ENCODE measurements around the gene ATP11A. TPM values are rescaled to one million over a fixed set of nuclear protein-coding genes. Genes with fewer than 3 reads are reported as not detected.

Gene ATP11A
- total and polyA plus RNA-seq, 7 donors, result 3.9 to 48.6 (median 26.4) TPM

DNA sequence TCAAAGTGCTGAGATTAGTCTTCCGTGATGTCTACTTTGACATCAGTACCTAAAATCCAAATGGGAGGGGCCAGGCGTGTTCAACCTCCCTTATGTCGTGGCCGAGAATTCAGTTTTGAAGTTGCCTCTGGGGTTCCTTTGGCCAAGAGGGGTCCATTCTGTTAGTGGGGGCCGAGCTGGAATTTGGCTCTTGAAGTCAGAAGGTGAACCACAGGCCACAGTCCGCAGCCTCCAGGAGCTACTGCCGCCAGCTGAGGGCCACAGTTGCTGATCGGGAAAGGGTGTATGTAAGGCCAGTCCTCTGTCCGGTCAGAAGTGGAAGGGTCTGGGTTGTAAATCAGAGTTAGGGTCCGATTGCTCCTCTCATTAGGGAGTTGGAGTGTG, 31.0 kb downstream of the ATP11A start:
- 95 to 96% (median 95%) methylated on average over 10 of the region's 10 CpGs for WGBS, 3 donors
- no peaks in the 10 kb centered on the region for H3K9me3 ChIP-seq
- H3K4me3 ChIP-seq, result no peak overlapping the region
- H3K27ac ChIP-seq, result no peak overlapping the region
- TF ChIP-seq, protein P1, sequence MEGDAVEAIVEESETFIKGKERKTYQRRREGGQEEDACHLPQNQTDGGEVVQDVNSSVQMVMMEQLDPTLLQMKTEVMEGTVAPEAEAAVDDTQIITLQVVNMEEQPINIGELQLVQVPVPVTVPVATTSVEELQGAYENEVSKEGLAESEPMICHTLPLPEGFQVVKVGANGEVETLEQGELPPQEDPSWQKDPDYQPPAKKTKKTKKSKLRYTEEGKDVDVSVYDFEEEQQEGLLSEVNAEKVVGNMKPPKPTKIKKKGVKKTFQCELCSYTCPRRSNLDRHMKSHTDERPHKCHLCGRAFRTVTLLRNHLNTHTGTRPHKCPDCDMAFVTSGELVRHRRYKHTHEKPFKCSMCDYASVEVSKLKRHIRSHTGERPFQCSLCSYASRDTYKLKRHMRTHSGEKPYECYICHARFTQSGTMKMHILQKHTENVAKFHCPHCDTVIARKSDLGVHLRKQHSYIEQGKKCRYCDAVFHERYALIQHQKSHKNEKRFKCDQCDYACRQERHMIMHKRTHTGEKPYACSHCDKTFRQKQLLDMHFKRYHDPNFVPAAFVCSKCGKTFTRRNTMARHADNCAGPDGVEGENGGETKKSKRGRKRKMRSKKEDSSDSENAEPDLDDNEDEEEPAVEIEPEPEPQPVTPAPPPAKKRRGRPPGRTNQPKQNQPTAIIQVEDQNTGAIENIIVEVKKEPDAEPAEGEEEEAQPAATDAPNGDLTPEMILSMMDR (IDR thresholded peaks at IDR 0.05), result no peak
- no peak for DNase-seq
- intact Hi-C loops (cut with DNase I), result no loop called here
- H3K36me3 ChIP-seq (ENCODE audit: insufficient read depth in 1 of 2, low read depth in 1 of 2), result no peaks in the 10 kb centered on the region
- peaks cover 23% of the 10 kb centered on the region for H3K4me1 ChIP-seq
- no peaks in the 10 kb centered on the region for H3K27me3 ChIP-seq (ENCODE audit: insufficient read depth in 3 of 3, low read length in 2 of 3)
- no peak for ATAC-seq

DNA sequence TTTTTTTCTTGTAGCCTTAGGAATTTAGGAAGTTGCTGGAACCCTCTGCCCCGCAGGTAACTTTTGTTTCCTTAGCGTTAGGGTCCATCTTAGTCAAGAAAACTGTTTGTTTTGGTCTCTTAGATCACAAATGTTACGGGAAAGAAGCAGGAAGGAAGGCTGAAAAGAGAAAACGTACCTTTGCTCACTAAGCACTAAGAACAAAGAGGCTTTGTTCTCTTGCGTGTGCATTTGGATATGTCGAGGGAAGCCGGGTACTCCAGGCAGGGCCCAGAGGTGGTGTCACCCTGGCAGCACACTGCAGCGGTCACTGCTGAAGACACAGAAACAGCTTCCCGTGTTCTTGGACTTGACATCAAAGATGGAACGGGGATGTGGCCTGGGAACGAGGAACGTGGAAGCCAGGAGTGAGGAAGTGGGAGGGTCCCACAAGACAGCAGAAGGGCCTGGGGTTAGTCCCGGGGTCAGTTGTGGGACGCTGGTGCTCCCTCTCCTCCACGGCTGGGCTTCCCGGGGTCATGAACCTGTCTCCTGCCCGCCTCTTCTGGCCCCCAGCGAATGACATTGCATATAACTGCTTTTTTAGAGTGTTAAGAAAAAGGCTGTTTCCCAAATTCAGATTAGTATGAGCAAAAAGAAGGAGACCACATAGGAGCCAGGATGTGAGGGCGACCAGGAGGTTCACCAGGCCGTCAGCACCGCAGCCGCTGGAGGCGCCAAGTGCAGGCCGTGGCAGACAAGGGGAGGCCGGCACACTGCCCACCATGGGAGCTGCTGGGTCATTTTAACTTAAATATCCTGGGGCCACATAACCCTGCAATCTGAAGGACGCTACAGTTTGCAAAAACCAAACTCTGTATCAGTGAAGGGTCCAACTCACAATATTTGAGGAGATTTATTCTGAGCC, 31.6 kb downstream of the ATP11A start:
- intact Hi-C loops (cut with DNase I), result no loop called here
- DNase-seq (peak in 1 of 2 donors; percentile 14), ATAC-seq (no peak)
- Histone ChIP-seq H3K9me3 (no peaks in the 10 kb centered on the region), H3K4me1 (peaks cover 29% of the 10 kb centered on the region), H3K36me3 (ENCODE audit: insufficient read depth in 1 of 2, low read depth in 1 of 2) (no peaks in the 10 kb centered on the region), H3K27me3 (ENCODE audit: insufficient read depth in 3 of 3, low read length in 2 of 3) (no peaks in the 10 kb centered on the region), H3K27ac (no peak overlapping the region), H3K4me3 (no peak overlapping the region)
- WGBS, 3 donors, result 74 to 88% (median 83%) methylated on average over 26 of the region's 26 CpGs
- TF ChIP-seq, protein P1 (IDR thresholded peaks at IDR 0.05), result no peak

DNA sequence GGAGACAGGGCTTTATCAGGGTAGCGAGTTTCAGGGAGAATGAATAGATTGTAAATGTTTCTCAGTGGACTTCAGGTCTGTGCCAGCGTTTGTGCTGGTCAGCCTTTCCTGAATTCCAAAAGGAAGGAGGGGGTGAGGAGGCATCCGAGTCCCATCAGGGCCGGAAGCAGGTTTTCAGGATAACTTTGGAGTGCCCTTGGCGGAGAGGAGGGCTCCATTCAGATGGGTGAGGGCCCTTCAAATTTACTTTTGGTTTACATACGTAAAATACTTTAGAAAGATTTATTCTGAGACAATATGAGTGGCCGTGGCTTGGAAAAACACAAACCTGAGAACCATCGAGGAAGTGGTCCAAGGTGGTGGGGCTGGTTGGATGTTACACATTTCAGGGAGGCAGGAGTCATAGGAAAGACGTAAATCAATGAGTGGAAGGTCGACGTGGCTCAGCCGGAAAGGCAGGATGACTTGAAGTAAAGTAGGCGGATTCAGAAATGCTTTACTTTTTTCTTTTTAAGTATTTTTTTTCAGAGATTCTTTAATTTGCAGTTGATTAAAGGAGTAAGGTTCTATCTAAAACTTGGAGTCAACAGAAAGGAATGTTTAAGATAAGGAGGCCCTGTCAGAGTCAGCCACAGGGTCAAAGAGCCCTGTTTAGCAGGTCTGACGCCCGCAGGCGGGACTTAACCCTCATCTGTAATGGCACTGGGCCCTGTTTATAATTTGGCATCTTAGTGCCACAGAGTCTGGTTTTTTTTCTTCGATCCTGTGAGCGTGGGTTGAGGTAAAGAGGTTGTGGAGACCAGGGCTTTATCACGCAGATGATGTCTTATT, 32.8 kb downstream of the ATP11A start:
- 71 to 78% (median 78%) methylated on average over 19 of the region's 19 CpGs for WGBS, 3 donors
- Histone ChIP-seq H3K27me3 (ENCODE audit: insufficient read depth in 3 of 3, low read length in 2 of 3) (no peaks in the 10 kb centered on the region), H3K4me1 (peaks cover 41% of the 10 kb centered on the region), H3K27ac (no peak overlapping the region), H3K4me3 (no peak overlapping the region), H3K9me3 (no peaks in the 10 kb centered on the region), H3K36me3 (ENCODE audit: insufficient read depth in 1 of 2, low read depth in 1 of 2) (no peaks in the 10 kb centered on the region)
- intact Hi-C loops (cut with DNase I), result no loop called here
- ATAC-seq (no peak), DNase-seq (no peak)
- TF ChIP-seq, protein P1 (IDR thresholded peaks at IDR 0.05), result no peak

DNA sequence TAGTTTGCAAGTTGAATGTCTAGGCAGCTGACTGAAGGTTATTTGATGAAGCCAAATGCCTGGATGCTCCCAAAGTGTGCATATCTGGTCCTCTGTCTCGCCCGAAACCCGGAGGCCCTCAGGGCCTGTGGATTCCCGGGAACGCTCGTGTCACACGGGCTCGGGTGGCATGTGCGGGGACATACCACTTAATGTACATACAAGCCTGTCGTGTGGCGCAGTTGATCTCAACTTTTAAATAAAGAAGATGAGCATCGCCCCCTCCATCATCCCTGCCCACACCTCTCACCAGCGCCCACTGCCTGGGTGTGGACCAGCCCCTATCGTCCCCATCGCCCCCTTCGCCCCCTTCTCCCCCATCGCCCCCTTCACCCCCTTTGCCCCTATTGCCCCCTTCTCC, 33.9 kb downstream of the ATP11A start:
- Histone ChIP-seq H3K27me3 (ENCODE audit: insufficient read depth in 3 of 3, low read length in 2 of 3) (no peaks in the 10 kb centered on the region), H3K4me3 (no peak overlapping the region), H3K4me1 (peaks cover 47% of the 10 kb centered on the region), H3K9me3 (no peaks in the 10 kb centered on the region), H3K36me3 (ENCODE audit: insufficient read depth in 1 of 2, low read depth in 1 of 2) (no peaks in the 10 kb centered on the region), H3K27ac (no peak overlapping the region)
- ATAC-seq (no peak), DNase-seq (no peak)
- TF ChIP-seq, protein P1 (IDR thresholded peaks at IDR 0.05), result no peak
- intact Hi-C loops (cut with DNase I), result no loop called here
- 97 to 98% (median 97%) methylated on average over 17 of the region's 17 CpGs for WGBS, 3 donors

Measured in psoas muscle (tissue), 8 donors.